ENCODE measurements around the gene TNNC2. TPM values are rescaled to one million over a fixed set of nuclear protein-coding genes. Genes with fewer than 3 reads are reported as not detected.

Gene TNNC2
- total and polyA plus RNA-seq, 12 donors = 1.4 to 16.9 (median 3.9) TPM; not detected in 2

GRCh38 chr20:45812157-45813005 lies 14.7 kb downstream of the TNNC2 start, which contains the start of gene UBE2C:
Gene UBE2C (plus strand): TSS chr20:45812644. CDS start chr20:45812696, 52 bp downstream.
- H3K4me3 ChIP-seq = peak within 1 kb of the TSS in 2 of 4 donors; percentile 12 to 57
- WGBS, 4 donors = 1 to 3% (median 2%) methylated on average over 31 to 65 of the region's 65 CpGs
- DNase-seq = peak; percentile 98 to 100 (median 99)
- H3K27ac ChIP-seq = peak within 1 kb of the TSS in 3 of 5 donors; percentile 41 to 62 (median 56)
- H3K36me3 ChIP-seq (replicated peaks in 1 of 2) = peaks cover 0 to 43% of the 10 kb centered on the region in 2 donors
- H3K4me1 ChIP-seq (replicated peaks in 1 of 2) = peaks cover 8 to 11% of the 10 kb centered on the region in 2 donors
- intact Hi-C loops (cut with DNase I) = no loop called here
- no peaks in the 10 kb centered on the region for H3K27me3 ChIP-seq
- H3K9me3 ChIP-seq (replicated peaks in 1 of 3) = no peaks in the 10 kb centered on the region
- TF ChIP-seq POLR2A (IDR thresholded peaks at IDR 0.05) (peak in 1 of 2 donors; percentile 29), CTCF (IDR thresholded peaks at IDR 0.05) (no peak)

- no peak for DNase-seq
- intact Hi-C loops (cut with DNase I) = no loop called here
- Histone ChIP-seq H3K36me3 (replicated peaks in 1 of 2) (peaks cover 0 to 63% of the 10 kb centered on the region in 2 donors), H3K4me1 (replicated peaks in 1 of 2) (peaks cover 8 to 11% of the 10 kb centered on the region in 2 donors), H3K27me3 (no peaks in the 10 kb centered on the region), H3K27ac (no peak overlapping the region), H3K9me3 (replicated peaks in 1 of 3) (no peaks in the 10 kb centered on the region), H3K4me3 (no peak overlapping the region)
- TF ChIP-seq CTCF (IDR thresholded peaks at IDR 0.05) = no peak
- no peak for TF ChIP-seq POLR2A (IDR thresholded peaks at IDR 0.05)
- WGBS, 4 donors = 89 to 93% (median 92%) methylated on average over 8 of the region's 8 CpGs
These were observed 16.7 kb downstream of the TNNC2 start for GRCh38 chr20:45810191-45810970.

- 83 to 97% (median 90%) methylated on average over 7 of the region's 7 CpGs for WGBS, 4 donors
- TF ChIP-seq CTCF (IDR thresholded peaks at IDR 0.05) = no peak
- no peak for TF ChIP-seq POLR2A (IDR thresholded peaks at IDR 0.05)
- Histone ChIP-seq H3K9me3 (replicated peaks in 1 of 3) (no peaks in the 10 kb centered on the region), H3K36me3 (replicated peaks in 1 of 2) (peaks cover 0 to 64% of the 10 kb centered on the region in 2 donors), H3K4me1 (replicated peaks in 1 of 2) (no peaks in the 10 kb centered on the region), H3K27me3 (no peaks in the 10 kb centered on the region), H3K27ac (no peak overlapping the region), H3K4me3 (no peak overlapping the region)
- no peak for DNase-seq
- intact Hi-C loops (cut with DNase I) = loop anchor here in 1 of 2 donors (5.0 kb wide), 1 partner anchor 160 kb away; no protein-coding TSS in a partner anchor
These were observed 25.3 kb downstream of the TNNC2 start for GRCh38 chr20:45801851-45802250.

Data from adrenal gland (tissue), 12 donors.